ENCODE measurements around the gene SPDYE4. TPM values are rescaled to one million over a fixed set of nuclear protein-coding genes. Genes with fewer than 3 reads are reported as not detected.

Gene SPDYE4
- total RNA-seq, 4 donors from 2014 or later: not detected

GRCh38 chr17:8719291-8720246 is 38.8 kb downstream of the SPDYE4 start:
- in situ Hi-C loops (cut with MboI; ENCODE audit: low sequenced_read_pairs in 4 of 4) (loop anchor here in 2 of 4 donors (10.0 to 25.0 kb wide), 2 partner anchors 65 to 93 kb away; no protein-coding TSS in a partner anchor), intact Hi-C loops (cut with DNase I; ENCODE audit: low total_unique reads) (no loop called here)
- no peak overlapping the region for H3K4me3 ChIP-seq
- no peaks in the 10 kb centered on the region for H3K4me1 ChIP-seq
- no peaks in the 10 kb centered on the region for H3K36me3 ChIP-seq
- no peaks in the 10 kb centered on the region for H3K9me3 ChIP-seq
- TF ChIP-seq POLR2A (IDR thresholded peaks at IDR 0.05): no peak
- TF ChIP-seq, protein P1, sequence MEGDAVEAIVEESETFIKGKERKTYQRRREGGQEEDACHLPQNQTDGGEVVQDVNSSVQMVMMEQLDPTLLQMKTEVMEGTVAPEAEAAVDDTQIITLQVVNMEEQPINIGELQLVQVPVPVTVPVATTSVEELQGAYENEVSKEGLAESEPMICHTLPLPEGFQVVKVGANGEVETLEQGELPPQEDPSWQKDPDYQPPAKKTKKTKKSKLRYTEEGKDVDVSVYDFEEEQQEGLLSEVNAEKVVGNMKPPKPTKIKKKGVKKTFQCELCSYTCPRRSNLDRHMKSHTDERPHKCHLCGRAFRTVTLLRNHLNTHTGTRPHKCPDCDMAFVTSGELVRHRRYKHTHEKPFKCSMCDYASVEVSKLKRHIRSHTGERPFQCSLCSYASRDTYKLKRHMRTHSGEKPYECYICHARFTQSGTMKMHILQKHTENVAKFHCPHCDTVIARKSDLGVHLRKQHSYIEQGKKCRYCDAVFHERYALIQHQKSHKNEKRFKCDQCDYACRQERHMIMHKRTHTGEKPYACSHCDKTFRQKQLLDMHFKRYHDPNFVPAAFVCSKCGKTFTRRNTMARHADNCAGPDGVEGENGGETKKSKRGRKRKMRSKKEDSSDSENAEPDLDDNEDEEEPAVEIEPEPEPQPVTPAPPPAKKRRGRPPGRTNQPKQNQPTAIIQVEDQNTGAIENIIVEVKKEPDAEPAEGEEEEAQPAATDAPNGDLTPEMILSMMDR (IDR thresholded peaks at IDR 0.05 in 4 of 5, conservative IDR thresholded peaks at IDR 0.05 in 1 of 5): no peak
- no peak overlapping the region for H3K27ac ChIP-seq
- no peak for ATAC-seq
- H3K27me3 ChIP-seq: no peaks in the 10 kb centered on the region
- DNase-seq: no peak

DNA sequence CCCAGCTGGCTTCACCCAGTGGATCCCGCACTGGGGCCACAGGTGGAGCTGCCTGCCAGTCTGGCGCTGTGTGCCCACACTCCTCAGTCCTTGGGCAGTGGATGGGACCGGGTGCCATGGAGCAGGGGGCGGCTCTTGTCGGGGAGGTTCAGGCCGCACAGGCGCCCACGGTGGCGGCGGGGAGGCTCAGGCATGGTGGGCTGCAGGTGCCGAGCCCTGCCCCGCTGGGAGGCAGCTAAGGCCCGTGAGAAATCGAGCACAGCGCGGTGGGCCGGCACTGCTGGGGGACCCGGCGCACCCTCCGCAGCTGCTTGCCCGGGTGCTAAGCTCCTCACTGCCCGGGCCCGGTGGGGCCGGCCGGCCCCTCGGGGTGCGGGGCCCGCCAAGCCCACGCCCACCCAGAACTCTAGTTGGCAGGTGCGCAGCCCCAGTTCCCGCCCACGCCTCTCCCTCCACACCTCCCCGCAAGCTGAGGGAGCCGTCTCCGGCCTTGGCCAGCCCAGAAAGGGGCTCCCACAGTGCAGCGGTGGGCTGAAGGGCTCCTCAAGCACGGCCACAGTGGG is 40.3 kb downstream of the SPDYE4 start:
- Histone ChIP-seq H3K27me3 (no peaks in the 10 kb centered on the region), H3K4me3 (no peak overlapping the region), H3K4me1 (no peaks in the 10 kb centered on the region), H3K9me3 (no peaks in the 10 kb centered on the region), H3K27ac (no peak overlapping the region), H3K36me3 (no peaks in the 10 kb centered on the region)
- ATAC-seq (no peak), DNase-seq (no peak)
- TF ChIP-seq, protein P1 (IDR thresholded peaks at IDR 0.05 in 4 of 5, conservative IDR thresholded peaks at IDR 0.05 in 1 of 5): no peak
- TF ChIP-seq POLR2A (IDR thresholded peaks at IDR 0.05): no peak
- intact Hi-C loops (cut with DNase I; ENCODE audit: low total_unique reads): no loop called here
- in situ Hi-C loops (cut with MboI; ENCODE audit: low sequenced_read_pairs in 4 of 4): loop anchor here in 1 of 4 donors (25.0 kb wide), 1 partner anchor 94 kb away; no protein-coding TSS in a partner anchor

- H3K36me3 ChIP-seq: no peaks in the 10 kb centered on the region
- H3K27me3 ChIP-seq: no peaks in the 10 kb centered on the region
- no peak for TF ChIP-seq POLR2A (IDR thresholded peaks at IDR 0.05)
- TF ChIP-seq, protein P1 (IDR thresholded peaks at IDR 0.05 in 4 of 5, conservative IDR thresholded peaks at IDR 0.05 in 1 of 5): no peak
- H3K9me3 ChIP-seq: no peaks in the 10 kb centered on the region
- in situ Hi-C loops (cut with MboI; ENCODE audit: low sequenced_read_pairs in 4 of 4): loop anchor here in 1 of 4 donors (25.0 kb wide), 1 partner anchor 98 kb away; no protein-coding TSS in a partner anchor
- ATAC-seq: no peak
- intact Hi-C loops (cut with DNase I; ENCODE audit: low total_unique reads): no loop called here
- no peak overlapping the region for H3K4me3 ChIP-seq
- no peak for DNase-seq
- no peaks in the 10 kb centered on the region for H3K4me1 ChIP-seq
- H3K27ac ChIP-seq: no peak overlapping the region
Observed at GRCh38 chr17:8713878-8714277, 44.5 kb downstream of the SPDYE4 start.

DNA sequence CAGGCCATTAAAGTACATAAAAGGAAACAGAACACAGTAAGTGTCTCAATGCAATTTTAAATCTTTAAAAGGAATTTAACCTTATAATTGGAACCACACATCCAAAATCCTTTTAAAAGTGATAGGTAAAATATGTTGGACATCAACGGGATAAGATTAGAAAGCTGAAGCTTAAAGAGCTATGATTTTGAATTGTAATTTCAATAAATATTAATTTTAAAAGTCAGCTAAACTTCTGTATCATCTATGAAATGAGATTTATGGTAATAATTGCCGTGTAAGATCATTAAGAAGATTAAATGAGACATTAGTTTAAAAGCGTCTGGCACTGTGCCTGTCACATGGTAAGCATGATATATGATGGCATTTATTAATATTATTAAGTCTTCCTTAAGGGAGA is 45.0 kb downstream of the SPDYE4 start:
- ATAC-seq (no peak), DNase-seq (no peak)
- intact Hi-C loops (cut with DNase I; ENCODE audit: low total_unique reads) (no loop called here), in situ Hi-C loops (cut with MboI; ENCODE audit: low sequenced_read_pairs in 4 of 4) (loop anchor here in 1 of 4 donors (25.0 kb wide), 1 partner anchor 99 kb away; no protein-coding TSS in a partner anchor)
- Histone ChIP-seq H3K4me3 (no peak overlapping the region), H3K27me3 (no peaks in the 10 kb centered on the region), H3K9me3 (no peaks in the 10 kb centered on the region), H3K4me1 (no peaks in the 10 kb centered on the region), H3K36me3 (no peaks in the 10 kb centered on the region), H3K27ac (no peak overlapping the region)
- TF ChIP-seq, protein P1 (IDR thresholded peaks at IDR 0.05 in 4 of 5, conservative IDR thresholded peaks at IDR 0.05 in 1 of 5): no peak
- TF ChIP-seq POLR2A (IDR thresholded peaks at IDR 0.05): no peak
